Cardiac fibroblast (primary cell): ENCODE results near the gene BOD1L2.

Experiments
- DNase-seq, 2 donors: peaks; one replicate each; pipeline versions ENCODE4 v3.0.0 to v3.0.0-alpha.2; 2010; ENCODE audit warnings: low read depth in 2 of 2
- H3K4me3 ChIP-seq, 2 donors: replicated peaks in 1 of 2; 1 replicate in 1 of 2; 2 replicates in 1 of 2; pipeline ENCODE4 v1.5.1; 2011; ENCODE audit warnings: low read depth in 2 of 2, low read length in 2 of 2, mild to moderate bottlenecking in 2 of 2, moderate library complexity in 1 of 2
- TF ChIP-seq, protein P1 (sequence below): IDR thresholded peaks from one replicate; pipeline ENCODE4 v1.5.1; 2011; ENCODE audit warnings: low read depth, mild to moderate bottlenecking, low read length, inconsistent platforms

BOD1L2 gene

DNA sequence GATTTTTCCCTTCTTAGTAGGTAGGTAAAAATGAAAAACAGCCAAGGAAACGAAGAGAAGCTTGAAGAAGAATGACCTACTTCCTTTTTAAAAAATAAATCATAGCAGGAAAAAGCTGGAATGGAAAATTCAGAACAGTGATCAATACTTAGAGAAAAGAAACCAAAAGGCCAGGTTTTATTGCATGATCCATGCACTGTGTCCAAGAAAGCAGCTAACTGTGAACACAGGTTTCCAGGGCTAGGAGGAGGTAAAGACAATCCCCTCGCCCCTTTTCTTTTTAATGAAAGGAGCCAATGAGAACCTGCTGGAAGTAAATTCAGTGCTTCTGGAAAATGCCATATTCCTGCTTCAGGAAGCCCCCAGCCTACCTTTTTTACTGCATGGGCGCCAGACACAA, 47.2 kb downstream of the BOD1L2 start:
- DNase-seq: no peak
- H3K4me3 ChIP-seq: no peak overlapping the region
- TF ChIP-seq, protein P1, sequence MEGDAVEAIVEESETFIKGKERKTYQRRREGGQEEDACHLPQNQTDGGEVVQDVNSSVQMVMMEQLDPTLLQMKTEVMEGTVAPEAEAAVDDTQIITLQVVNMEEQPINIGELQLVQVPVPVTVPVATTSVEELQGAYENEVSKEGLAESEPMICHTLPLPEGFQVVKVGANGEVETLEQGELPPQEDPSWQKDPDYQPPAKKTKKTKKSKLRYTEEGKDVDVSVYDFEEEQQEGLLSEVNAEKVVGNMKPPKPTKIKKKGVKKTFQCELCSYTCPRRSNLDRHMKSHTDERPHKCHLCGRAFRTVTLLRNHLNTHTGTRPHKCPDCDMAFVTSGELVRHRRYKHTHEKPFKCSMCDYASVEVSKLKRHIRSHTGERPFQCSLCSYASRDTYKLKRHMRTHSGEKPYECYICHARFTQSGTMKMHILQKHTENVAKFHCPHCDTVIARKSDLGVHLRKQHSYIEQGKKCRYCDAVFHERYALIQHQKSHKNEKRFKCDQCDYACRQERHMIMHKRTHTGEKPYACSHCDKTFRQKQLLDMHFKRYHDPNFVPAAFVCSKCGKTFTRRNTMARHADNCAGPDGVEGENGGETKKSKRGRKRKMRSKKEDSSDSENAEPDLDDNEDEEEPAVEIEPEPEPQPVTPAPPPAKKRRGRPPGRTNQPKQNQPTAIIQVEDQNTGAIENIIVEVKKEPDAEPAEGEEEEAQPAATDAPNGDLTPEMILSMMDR: no peak

DNA sequence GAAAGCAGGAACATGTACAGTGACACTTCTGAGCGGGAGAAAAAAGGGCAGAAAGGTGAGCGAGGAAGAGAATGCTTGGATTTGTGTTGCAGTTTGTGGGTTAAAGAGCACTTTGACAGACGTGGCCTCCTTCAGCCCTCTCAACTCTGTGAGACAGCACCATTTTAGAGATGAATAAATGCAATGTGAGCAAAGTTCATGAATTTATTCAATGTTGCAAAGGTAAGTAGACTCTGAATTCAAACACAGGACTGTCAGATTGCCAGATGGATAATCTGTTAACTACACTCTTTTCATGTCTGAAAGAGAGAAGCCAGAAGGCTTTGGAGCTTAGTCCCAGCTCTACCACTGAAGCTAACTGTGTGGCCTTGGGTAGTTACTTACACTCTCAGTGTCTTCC, 47.7 kb downstream of the BOD1L2 start:
- TF ChIP-seq, protein P1: no peak
- H3K4me3 ChIP-seq: no peak overlapping the region
- DNase-seq: no peak

DNA sequence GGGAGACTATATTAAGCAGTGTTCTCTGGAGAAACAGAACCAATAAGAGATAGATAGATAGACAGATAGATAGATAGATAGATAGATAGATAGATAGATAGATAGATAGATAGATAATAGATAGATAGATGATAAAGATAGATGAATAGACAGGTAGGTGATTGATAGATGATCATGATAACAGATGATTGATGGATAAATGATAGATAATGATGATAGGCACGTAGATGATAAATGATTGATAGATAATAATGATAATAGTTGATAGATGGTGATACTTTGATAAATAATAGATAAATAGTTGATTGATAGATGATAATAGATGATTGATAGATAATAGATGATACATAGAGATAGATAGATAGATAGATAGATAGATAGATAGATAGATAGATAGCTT, 48.5 kb downstream of the BOD1L2 start:
- DNase-seq: no peak
- no peak overlapping the region for H3K4me3 ChIP-seq
- TF ChIP-seq, protein P1: no peak

DNA sequence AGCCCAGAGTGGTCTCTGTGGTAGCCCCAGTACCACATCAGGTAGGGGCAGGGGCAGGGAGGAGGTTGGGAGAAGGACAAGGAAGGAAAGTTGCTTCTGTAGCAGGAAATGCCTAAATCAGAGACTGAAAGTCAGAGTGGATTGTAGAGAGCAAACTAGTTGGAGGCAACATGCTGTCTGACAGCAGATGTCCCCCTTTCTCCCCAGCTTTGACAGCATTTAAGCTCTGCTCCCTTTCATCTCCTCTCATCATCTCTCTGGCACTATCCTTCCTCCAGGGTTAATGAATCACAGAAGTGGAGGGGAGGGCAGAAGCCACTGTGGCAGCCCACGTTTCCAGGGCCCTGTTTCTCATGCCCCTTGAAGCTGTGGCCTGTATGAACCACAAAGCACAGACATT, 50.4 kb downstream of the BOD1L2 start:
- DNase-seq: no peak
- TF ChIP-seq, protein P1: no peak
- H3K4me3 ChIP-seq: no peak overlapping the region

DNA sequence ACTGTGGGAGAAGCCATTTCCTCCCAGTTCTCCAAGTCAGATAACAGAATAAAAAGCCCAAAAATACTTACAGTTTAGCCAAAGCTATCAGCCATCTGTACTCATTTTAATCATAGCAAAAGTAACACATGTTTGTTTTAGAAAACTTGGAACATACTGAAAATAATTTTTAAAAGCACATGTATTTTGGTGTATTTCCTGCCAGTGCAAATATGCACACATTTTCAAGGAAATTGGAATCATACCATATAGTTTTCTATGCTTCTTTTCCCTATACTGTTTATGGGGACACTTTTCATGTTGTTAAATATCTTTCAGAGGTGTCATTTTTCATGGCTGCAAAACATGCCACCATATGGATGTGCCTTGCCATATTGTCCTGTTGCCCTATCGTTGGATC, 51.2 kb downstream of the BOD1L2 start:
- TF ChIP-seq, protein P1: no peak
- DNase-seq: no peak
- H3K4me3 ChIP-seq: no peak overlapping the region
